Ovary (tissue), 3 donors: ENCODE measurements around the gene SBF2.

Experiments
- CTCF ChIP-seq, 3 donors: fragments of 450-650 bp in 2 of 3; fragments of 200-600 bp in 1 of 3; IDR thresholded peaks; one replicate each; pipeline versions ENCODE4 v1.5.1 to v1.8.0; 2016 to 2022; ENCODE audit warnings: antibody characterized with exemption in 3 of 3, mild to moderate bottlenecking in 1 of 3
- EP300 ChIP-seq: sonication (generic); formaldehyde crosslinking; IDR thresholded peaks from one replicate; pipeline ENCODE4 v1.6.1; 2017; ENCODE audit warnings: antibody characterized with exemption
- POLR2A ChIP-seq: fragments of 450-650 bp; IDR thresholded peaks from one replicate; pipeline ENCODE4 v1.6.1; 2017; ENCODE audit warnings: antibody characterized with exemption, mild to moderate bottlenecking, moderate library complexity
- donor health status: DM: no; HTN: no; CAD: no.

DNA sequence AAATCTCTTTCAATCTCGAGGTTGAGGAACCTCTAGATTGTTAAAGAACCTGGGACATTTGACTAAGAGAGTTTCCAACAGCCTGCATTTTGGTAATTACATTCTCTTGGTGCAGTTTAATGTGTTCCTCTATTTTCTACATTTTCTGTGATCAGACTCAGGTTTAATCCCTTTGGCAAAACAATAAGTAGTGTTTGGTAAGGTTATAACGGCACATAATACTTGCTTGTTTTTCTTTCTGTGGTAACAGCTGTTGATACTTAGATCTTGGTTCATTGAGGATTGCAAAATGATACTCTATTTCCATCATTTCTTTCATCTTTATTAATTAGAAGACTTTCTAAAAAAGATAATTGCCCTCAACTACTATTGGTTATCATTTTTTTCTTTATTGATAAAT is 271.3 kb downstream of the SBF2 start:
- TF ChIP-seq CTCF (IDR thresholded peaks at IDR 0.05) (no peak), POLR2A (no peak), EP300 (no peak)
